Measurements from ENCODE around the gene PTPRA. TPM values are rescaled to one million over a fixed set of nuclear protein-coding genes. Genes with fewer than 3 reads are reported as not detected.

Gene PTPRA
- total and polyA plus RNA-seq, 2 of the 8 experiments (the other 6 are each of a cell fraction or from before 2014, with no cell fraction given), result 47.7 to 51.3 TPM

DNA sequence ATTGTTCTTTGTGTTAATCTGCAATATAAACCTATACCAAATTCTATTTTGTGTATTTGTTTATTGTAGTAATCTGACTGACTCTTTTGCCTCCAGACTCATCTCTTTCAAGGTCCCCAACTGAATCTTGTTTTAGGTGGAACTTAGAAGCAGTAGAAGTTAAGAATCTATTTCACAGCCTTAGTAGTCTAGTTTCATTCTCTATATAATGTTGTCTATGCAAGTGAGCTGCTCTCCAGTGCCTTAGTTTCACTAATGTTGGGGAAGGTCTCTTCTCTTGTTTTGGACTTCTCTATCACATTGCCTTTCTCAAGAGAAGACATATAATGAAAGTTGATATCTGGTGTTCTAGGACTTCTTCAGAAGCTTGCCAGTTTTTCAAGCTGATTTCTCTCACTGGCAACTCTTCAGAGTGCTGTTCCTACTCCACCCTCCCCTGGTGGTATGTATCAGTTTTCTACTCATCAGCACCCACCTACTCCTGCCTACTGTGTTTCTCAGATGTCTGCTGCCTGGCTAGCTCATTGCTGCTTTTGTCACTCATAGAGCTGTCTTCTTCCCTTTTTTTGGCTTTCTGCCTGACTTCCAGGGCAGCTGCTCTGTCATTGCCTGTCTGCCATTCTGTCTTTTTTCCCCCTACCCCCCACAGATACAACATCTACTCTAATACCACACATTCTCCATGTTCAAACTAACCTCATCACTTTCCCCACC is 82.1 kb downstream of the PTPRA start:
- Histone ChIP-seq H3K18ac (ENCODE audit: extremely low read depth, low read length) (no peak overlapping the region), H2AFZ (ENCODE audit: low read length) (no peak overlapping the region), H4K5ac (ENCODE audit: insufficient read length, low read depth, low read length) (no peak overlapping the region), H3K4me3 (ENCODE audit: extremely low read depth in 1 of 4, insufficient read depth in 2 of 4, low read depth in 3 of 4, low read length in 4 of 4) (no peak overlapping the region), H3K79me1 (ENCODE audit: low read depth, low read length) (peaks cover 4% of the 10 kb centered on the region; the same call in 1 of the 2 replicates), H4K8ac (ENCODE audit: extremely low read depth, insufficient read depth, low read length) (no peak overlapping the region), H3K27me3 (replicated peaks in 1 of 4; ENCODE audit: control insufficient read depth in 3 of 4, extremely low read depth in 1 of 4, insufficient read depth in 3 of 4, low read length in 3 of 4) (no peaks in the 10 kb centered on the region), H2BK120ac (replicated peaks; ENCODE audit: low read depth, low read length) (no peak overlapping the region), H3K4me2 (ENCODE audit: insufficient read depth in 1 of 2, low read depth in 2 of 2, low read length in 2 of 2) (no peak overlapping the region), H2AK5ac (ENCODE audit: low read depth, low read length) (no peak overlapping the region), H3K23me2 (ENCODE audit: low read depth, low read length) (no peaks in the 10 kb centered on the region), H2BK5ac (ENCODE audit: low read depth, low read length) (no peak overlapping the region), H3K79me2 (ENCODE audit: control insufficient read depth in 1 of 2, insufficient read depth in 2 of 2, low read length in 2 of 2) (no peaks in the 10 kb centered on the region), H2BK20ac (ENCODE audit: low read length) (no peak overlapping the region), H4K91ac (replicated peaks; ENCODE audit: insufficient read length, low read length) (no peak overlapping the region), H3K36me3 (ENCODE audit: control insufficient read depth in 2 of 4, insufficient read depth in 4 of 4, low read length in 3 of 4) (peaks cover 0 to 3% (median 0%) of the 10 kb centered on the region in 4 experiments; a peak in 1 of 8 replicates), H2BK12ac (ENCODE audit: low read depth, low read length) (no peak overlapping the region), H3K27ac (ENCODE audit: low read depth, low read length) (no peak overlapping the region), H3K9ac (replicated peaks in 1 of 4; ENCODE audit: extremely low read depth in 1 of 4, low read depth in 3 of 4, low read length in 3 of 4) (no peak overlapping the region), H3K4ac (replicated peaks; ENCODE audit: insufficient read length, low read depth, low read length) (no peak overlapping the region), H3K4me1 (replicated peaks in 1 of 4; ENCODE audit: control insufficient read depth in 3 of 4, insufficient read depth in 4 of 4, low read length in 3 of 4) (peaks cover 0 to 2% (median 0%) of the 10 kb centered on the region in 4 experiments; a peak in 1 of 7 replicates), H3K56ac (replicated peaks; ENCODE audit: insufficient read length, low read depth, low read length) (no peak overlapping the region), H2BK15ac (ENCODE audit: low read length) (no peak overlapping the region), H3K14ac (ENCODE audit: insufficient read length) (no peak overlapping the region), H4K20me1 (replicated peaks in 1 of 2; ENCODE audit: control insufficient read depth in 1 of 2, insufficient read depth in 2 of 2, low read length in 2 of 2) (no peaks in the 10 kb centered on the region), H3K9me3 (ENCODE audit: insufficient read depth in 2 of 2, low read depth in 1 of 2, low read length in 1 of 2) (no peaks in the 10 kb centered on the region), H3K23ac (ENCODE audit: insufficient read length) (no peak overlapping the region)
- ChIA-PET CTCF (ENCODE audit: partially characterized antibody) (interaction anchor here (0.6 to 1.4 kb wide), 5 partner anchors 8 to 85 kb away, joined by 3 to 5 read pairs (median 3); no protein-coding TSS in a partner anchor), POLR2A (ENCODE audit: partially characterized antibody) (interaction anchor here (0.8 kb wide), 1 partner anchor 9 kb away, joined by 3 read pairs; no protein-coding TSS in a partner anchor)
- TF ChIP-seq GABPA (IDR thresholded peaks at IDR 0.05; ENCODE audit: borderline replicate concordance, insufficient read depth, low read length), result no peak
- no peak for TF ChIP-seq CHD1 (IDR thresholded peaks at IDR 0.05; ENCODE audit: low read depth, low read length)
- TF ChIP-seq, protein P1, sequence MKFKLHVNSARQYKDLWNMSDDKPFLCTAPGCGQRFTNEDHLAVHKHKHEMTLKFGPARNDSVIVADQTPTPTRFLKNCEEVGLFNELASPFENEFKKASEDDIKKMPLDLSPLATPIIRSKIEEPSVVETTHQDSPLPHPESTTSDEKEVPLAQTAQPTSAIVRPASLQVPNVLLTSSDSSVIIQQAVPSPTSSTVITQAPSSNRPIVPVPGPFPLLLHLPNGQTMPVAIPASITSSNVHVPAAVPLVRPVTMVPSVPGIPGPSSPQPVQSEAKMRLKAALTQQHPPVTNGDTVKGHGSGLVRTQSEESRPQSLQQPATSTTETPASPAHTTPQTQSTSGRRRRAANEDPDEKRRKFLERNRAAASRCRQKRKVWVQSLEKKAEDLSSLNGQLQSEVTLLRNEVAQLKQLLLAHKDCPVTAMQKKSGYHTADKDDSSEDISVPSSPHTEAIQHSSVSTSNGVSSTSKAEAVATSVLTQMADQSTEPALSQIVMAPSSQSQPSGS (IDR thresholded peaks at IDR 0.05; ENCODE audit: low read length), result no peak
- TF ChIP-seq SUZ12 (IDR thresholded peaks at IDR 0.05; ENCODE audit: low read length), result no peak
- TF ChIP-seq SIN3A (conservative IDR thresholded peaks at IDR 0.05 in 1 of 2, IDR thresholded peaks at IDR 0.05 in 1 of 2; ENCODE audit: low read depth in 1 of 2, low read length in 2 of 2), result no peak
- TF ChIP-seq YY1 (IDR thresholded peaks at IDR 0.05; ENCODE audit: low read depth, low read length), result no peak
- FAIRE-seq, result no peak
- no peak for DNase-seq (ENCODE audit: low read depth in 1 of 2, low spot score in 2 of 2)
